ENCODE measurements around the gene GRIK2. TPM values are rescaled to one million over a fixed set of nuclear protein-coding genes. Genes with fewer than 3 reads are reported as not detected.

The GRIK2 gene
- total and polyA plus RNA-seq, 8 donors: 0.61 to 3.5 (median 2.4) TPM

- intact Hi-C loops (cut with DNase I): no loop called here
Measured at GRCh38 chr6:101640131-101640530, 246.6 kb downstream of the GRIK2 start.

GRCh38 chr6:101645770-101646169, 252.3 kb downstream of the GRIK2 start:
- Histone ChIP-seq H3K27ac (no peak overlapping the region), H3K4me3 (no peak overlapping the region), H3K9me3 (no peaks in the 10 kb centered on the region), H3K36me3 (no peaks in the 10 kb centered on the region), H3K4me1 (no peaks in the 10 kb centered on the region), H3K27me3 (no peaks in the 10 kb centered on the region)
- 69 to 75% methylated on average over 2 of the region's 2 CpGs for WGBS, 2 donors
- FAIRE-seq (no peak), DNase-seq (no peak), ATAC-seq (no peak)
- intact Hi-C loops (cut with DNase I): no loop called here
- no peak for TF ChIP-seq CTCF (IDR thresholded peaks at IDR 0.05)

More at GRCh38 chr6:101640131-101640530, 246.6 kb downstream of the GRIK2 start:
- ATAC-seq: no peak
- no peak for DNase-seq
- Histone ChIP-seq H3K36me3 (no peaks in the 10 kb centered on the region), H3K27ac (no peak overlapping the region), H3K27me3 (no peaks in the 10 kb centered on the region), H3K4me3 (no peak overlapping the region), H3K4me1 (no peaks in the 10 kb centered on the region), H3K9me3 (no peaks in the 10 kb centered on the region)
- WGBS, 2 donors: 67 to 76% methylated on average over 1 of the region's 1 CpG
- TF ChIP-seq CTCF (IDR thresholded peaks at IDR 0.05): no peak
- no peak for FAIRE-seq

- 44 to 52% methylated on average over 3 of the region's 3 CpGs for WGBS, 2 donors
- no peaks in the 10 kb centered on the region for H3K36me3 ChIP-seq
- FAIRE-seq (no peak), ATAC-seq (no peak), DNase-seq (no peak)
- H3K4me3 ChIP-seq: no peak overlapping the region
- H3K27ac ChIP-seq: no peak overlapping the region
- H3K4me1 ChIP-seq: no peaks in the 10 kb centered on the region
- H3K27me3 ChIP-seq: no peaks in the 10 kb centered on the region
- no peaks in the 10 kb centered on the region for H3K9me3 ChIP-seq
- intact Hi-C loops (cut with DNase I): no loop called here
- no peak for TF ChIP-seq CTCF (IDR thresholded peaks at IDR 0.05)
Measured at GRCh38 chr6:101650402-101651100, 257.0 kb downstream of the GRIK2 start.

- FAIRE-seq (no peak), DNase-seq (no peak), ATAC-seq (no peak)
- no peaks in the 10 kb centered on the region for H3K27me3 ChIP-seq
- TF ChIP-seq CTCF (IDR thresholded peaks at IDR 0.05): no peak
- 65 to 77% methylated on average over 2 of the region's 2 CpGs for WGBS, 2 donors
- no peak overlapping the region for H3K27ac ChIP-seq
- no peaks in the 10 kb centered on the region for H3K9me3 ChIP-seq
- no peaks in the 10 kb centered on the region for H3K4me1 ChIP-seq
- H3K36me3 ChIP-seq: no peaks in the 10 kb centered on the region
- intact Hi-C loops (cut with DNase I): no loop called here
- H3K4me3 ChIP-seq: no peak overlapping the region
Measured at GRCh38 chr6:101652079-101652478, 258.6 kb downstream of the GRIK2 start.

- Histone ChIP-seq H3K9me3 (no peaks in the 10 kb centered on the region), H3K27me3 (no peaks in the 10 kb centered on the region), H3K4me3 (no peak overlapping the region), H3K4me1 (no peaks in the 10 kb centered on the region), H3K27ac (no peak overlapping the region), H3K36me3 (no peaks in the 10 kb centered on the region)
- no peak for TF ChIP-seq CTCF (IDR thresholded peaks at IDR 0.05)
- no peak for DNase-seq
- intact Hi-C loops (cut with DNase I): no loop called here
- no peak for FAIRE-seq
- no peak for ATAC-seq
Measured at GRCh38 chr6:101655109-101655508, 261.6 kb downstream of the GRIK2 start.

Measured in pancreas (tissue), 10 donors.